Tibial nerve (tissue), 4 donors: ENCODE measurements around the gene ARCN1. TPM values are rescaled to one million over a fixed set of nuclear protein-coding genes. Genes with fewer than 3 reads are reported as not detected.

Experiments
- DNase-seq, 2 donors: peaks; one replicate each; pipeline ENCODE4 v3.0.0-alpha.2; 2019; ENCODE audit warnings: low spot score in 2 of 2
- H3K27ac ChIP-seq, 4 donors: fragments of 200-600 bp; sonication (generic) in 3 of 4; one replicate each; pipeline ENCODE4 v1.5.1; 2017 to 2019; ENCODE audit warnings: mild to moderate bottlenecking in 1 of 4
- H3K27me3 ChIP-seq, 2 donors: fragments of 200-600 bp; sonication (generic) in 1 of 2; one replicate each; pipeline versions ENCODE4 v1.5.1 to v1.6.0; 2017 to 2019
- H3K36me3 ChIP-seq, 3 donors: fragments of 200-600 bp; sonication (generic); one replicate each; pipeline ENCODE4 v1.5.1; 2018 to 2019
- H3K4me1 ChIP-seq, 4 donors: fragments of 200-600 bp; sonication (generic) in 3 of 4; one replicate each; pipeline ENCODE4 v1.5.1; 2017 to 2019
- H3K4me3 ChIP-seq, 4 donors: fragments of 200-600 bp; sonication (generic) in 3 of 4; one replicate each; pipeline ENCODE4 v1.5.1; 2017 to 2019; ENCODE audit warnings: mild to moderate bottlenecking in 1 of 4, moderate library complexity in 1 of 4
- H3K9me3 ChIP-seq, 4 donors: fragments of 200-600 bp; sonication (generic) in 3 of 4; one replicate each; pipeline ENCODE4 v1.5.1; 2017 to 2019
- EP300 ChIP-seq, 2 donors: sonication (generic); formaldehyde crosslinking; IDR thresholded peaks; one replicate each; pipeline ENCODE4 v1.6.1; 2017; ENCODE audit warnings: antibody characterized with exemption in 2 of 2, mild to moderate bottlenecking in 1 of 2
- POLR2A ChIP-seq, 2 donors: fragments of 450-650 bp; IDR thresholded peaks; one replicate each; pipeline ENCODE4 v1.6.1; 2017; ENCODE audit warnings: antibody characterized with exemption in 2 of 2, mild to moderate bottlenecking in 2 of 2, moderate library complexity in 2 of 2
- WGBS, 2 donors: methylation state at CpG; one replicate each; pipeline ENCODE4 v1.1.5; 2018; 5-methylcytosine and 5-hydroxymethylcytosine counted together
- small RNA-seq: library from RNA; depleted of rRNA; stranded (forward); fragments of <200 nt; gene quantifications from one replicate; pipeline ENCODE3, GENCODE V24; 2016
- total RNA-seq, 4 donors: library from RNA; depleted of rRNA; stranded (reverse); fragments of >200 nt; gene quantifications; one replicate each; pipeline ENCODE4 v1.1.0, GENCODE V29; 2016
- TF ChIP-seq, protein P1 (sequence below), 5 experiments: fragments of 200-600 bp in 3 of 5; fragments of 450-650 bp in 2 of 5; sonication (generic) in 3 of 5; IDR thresholded peaks; one replicate each; pipeline ENCODE4 v1.5.1; 2016 to 2019; ENCODE audit warnings: antibody characterized with exemption in 5 of 5, mild to moderate bottlenecking in 3 of 5, moderate library complexity in 2 of 5

The ARCN1 gene
- total RNA-seq, 4 donors from 2014 or later: 74.3 to 94.8 (median 88.5) TPM

DNA sequence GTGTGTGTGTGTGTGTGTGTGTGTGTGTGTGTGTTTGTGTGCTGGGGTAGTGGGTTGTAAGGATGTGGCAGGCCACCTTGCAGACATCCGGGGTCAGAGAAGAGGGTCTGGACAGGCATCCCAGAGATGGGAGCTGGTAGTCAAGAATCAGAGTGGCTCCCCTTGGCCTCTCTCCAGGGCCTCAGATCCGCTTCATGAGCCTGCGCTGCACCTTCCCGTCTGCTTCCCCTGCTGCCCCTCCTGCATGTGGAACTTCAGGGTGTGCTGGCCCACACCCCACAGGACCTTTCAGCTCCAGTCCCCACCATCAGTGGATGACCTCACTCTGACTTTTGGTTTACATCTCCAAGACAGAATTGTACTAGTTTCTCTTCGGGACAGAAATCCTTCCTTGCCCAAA, 76.1 kb downstream of the ARCN1 start:
- 60 to 76% methylated on average over 5 of the region's 5 CpGs for WGBS, 2 donors
- Histone ChIP-seq H3K4me1 (peaks cover 0 to 13% (median 0%) of the 10 kb centered on the region in 4 donors), H3K9me3 (no peaks in the 10 kb centered on the region), H3K4me3 (no peak overlapping the region), H3K36me3 (peaks cover 12 to 98% (median 15%) of the 10 kb centered on the region in 3 donors), H3K27ac (no peak overlapping the region), H3K27me3 (no peaks in the 10 kb centered on the region)
- TF ChIP-seq EP300 (IDR thresholded peaks at IDR 0.05) (no peak), POLR2A (IDR thresholded peaks at IDR 0.05) (no peak)
- TF ChIP-seq, protein P1, sequence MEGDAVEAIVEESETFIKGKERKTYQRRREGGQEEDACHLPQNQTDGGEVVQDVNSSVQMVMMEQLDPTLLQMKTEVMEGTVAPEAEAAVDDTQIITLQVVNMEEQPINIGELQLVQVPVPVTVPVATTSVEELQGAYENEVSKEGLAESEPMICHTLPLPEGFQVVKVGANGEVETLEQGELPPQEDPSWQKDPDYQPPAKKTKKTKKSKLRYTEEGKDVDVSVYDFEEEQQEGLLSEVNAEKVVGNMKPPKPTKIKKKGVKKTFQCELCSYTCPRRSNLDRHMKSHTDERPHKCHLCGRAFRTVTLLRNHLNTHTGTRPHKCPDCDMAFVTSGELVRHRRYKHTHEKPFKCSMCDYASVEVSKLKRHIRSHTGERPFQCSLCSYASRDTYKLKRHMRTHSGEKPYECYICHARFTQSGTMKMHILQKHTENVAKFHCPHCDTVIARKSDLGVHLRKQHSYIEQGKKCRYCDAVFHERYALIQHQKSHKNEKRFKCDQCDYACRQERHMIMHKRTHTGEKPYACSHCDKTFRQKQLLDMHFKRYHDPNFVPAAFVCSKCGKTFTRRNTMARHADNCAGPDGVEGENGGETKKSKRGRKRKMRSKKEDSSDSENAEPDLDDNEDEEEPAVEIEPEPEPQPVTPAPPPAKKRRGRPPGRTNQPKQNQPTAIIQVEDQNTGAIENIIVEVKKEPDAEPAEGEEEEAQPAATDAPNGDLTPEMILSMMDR (IDR thresholded peaks at IDR 0.05): no peak
- no peak for DNase-seq

DNA sequence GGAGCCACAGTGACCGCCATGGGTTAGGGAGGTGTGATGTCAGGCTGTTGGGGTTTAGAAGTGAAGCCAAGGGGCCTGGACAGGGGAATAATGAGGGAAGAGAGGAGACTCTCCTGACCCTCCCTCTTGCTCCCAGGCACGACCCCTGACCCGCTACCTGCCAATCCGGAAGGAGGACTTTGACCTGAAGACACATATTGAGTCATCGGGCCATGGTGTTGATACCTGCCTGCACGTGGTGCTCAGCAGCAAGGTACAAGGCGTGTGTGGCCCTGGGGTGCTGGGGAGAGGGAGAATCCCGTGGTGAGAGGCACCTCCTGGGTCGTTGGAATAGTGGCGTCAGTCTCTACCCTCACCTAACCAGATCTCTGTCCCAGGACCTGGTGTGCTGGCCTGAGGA, 77.7 kb downstream of the ARCN1 start:
- H3K36me3 ChIP-seq: peaks cover 8 to 96% (median 15%) of the 10 kb centered on the region in 3 donors
- 87 to 89% methylated on average over 10 of the region's 10 CpGs for WGBS, 2 donors
- peak in 1 of 2 donors; percentile 8 for DNase-seq

DNA sequence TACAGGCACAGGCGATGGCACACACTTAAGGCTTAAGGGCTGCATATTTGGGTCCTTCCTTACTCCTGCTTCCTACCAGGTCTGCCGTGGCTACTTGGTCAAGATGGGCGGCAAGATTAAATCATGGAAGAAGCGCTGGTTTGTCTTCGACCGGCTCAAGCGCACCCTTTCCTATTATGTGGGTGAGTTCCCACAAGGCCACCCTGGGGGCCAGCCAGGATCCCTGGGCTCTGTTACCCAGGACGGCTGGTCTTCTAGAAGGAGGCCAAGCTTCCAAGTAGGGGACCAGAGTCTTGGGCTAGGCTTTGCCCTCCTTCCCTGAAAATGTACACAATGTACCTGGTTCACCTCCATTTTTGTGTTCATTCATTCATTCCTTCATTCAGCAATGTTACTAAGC, 78.2 kb downstream of the ARCN1 start:
- no peaks in the 10 kb centered on the region for H3K27me3 ChIP-seq

More for the DNA sequence above, 77.7 kb downstream of the ARCN1 start:
- Histone ChIP-seq H3K4me3 (no peak overlapping the region), H3K4me1 (peaks cover 0 to 9% (median 0%) of the 10 kb centered on the region in 4 donors), H3K27me3 (no peaks in the 10 kb centered on the region), H3K27ac (no peak overlapping the region), H3K9me3 (no peaks in the 10 kb centered on the region)
- TF ChIP-seq, protein P1 (IDR thresholded peaks at IDR 0.05): no peak
- no peak for TF ChIP-seq EP300 (IDR thresholded peaks at IDR 0.05)

DNA sequence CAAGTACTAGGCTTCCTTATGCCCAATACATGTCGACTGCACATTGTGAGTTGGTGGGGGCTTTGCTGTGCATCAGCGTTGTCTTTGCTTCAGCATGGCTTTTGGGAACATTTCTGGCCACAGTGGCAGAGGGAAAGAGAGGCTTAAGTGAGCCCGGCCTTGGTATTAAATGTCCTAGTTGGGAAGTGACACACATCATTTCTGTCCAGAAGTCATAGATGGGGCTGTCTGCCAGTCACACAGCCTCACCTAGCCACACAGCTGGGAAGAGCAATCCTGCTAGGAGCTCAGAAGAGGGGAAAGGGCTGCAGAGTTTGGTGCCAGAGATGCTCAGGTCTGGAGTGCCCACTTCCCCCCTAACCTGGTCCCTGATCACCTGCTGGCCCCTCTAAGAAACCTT, 79.6 kb downstream of the ARCN1 start:
- DNase-seq: no peak
- H3K9me3 ChIP-seq: no peaks in the 10 kb centered on the region
- TF ChIP-seq POLR2A (IDR thresholded peaks at IDR 0.05) (no peak), EP300 (IDR thresholded peaks at IDR 0.05) (no peak)
- TF ChIP-seq, protein P1 (IDR thresholded peaks at IDR 0.05): no peak
- H3K36me3 ChIP-seq: peaks cover 8 to 98% (median 24%) of the 10 kb centered on the region in 3 donors
- WGBS, 2 donors: 83 to 86% methylated on average over 3 of the region's 3 CpGs
- no peaks in the 10 kb centered on the region for H3K4me1 ChIP-seq
- H3K4me3 ChIP-seq: no peak overlapping the region
- no peak overlapping the region for H3K27ac ChIP-seq
- no peaks in the 10 kb centered on the region for H3K27me3 ChIP-seq

More for the DNA sequence above, 78.2 kb downstream of the ARCN1 start:
- DNase-seq: no peak
- TF ChIP-seq EP300 (IDR thresholded peaks at IDR 0.05) (no peak), POLR2A (IDR thresholded peaks at IDR 0.05) (no peak)
- TF ChIP-seq, protein P1 (IDR thresholded peaks at IDR 0.05): no peak
- peaks cover 0 to 4% (median 0%) of the 10 kb centered on the region in 4 donors for H3K4me1 ChIP-seq
- no peak overlapping the region for H3K27ac ChIP-seq
- H3K4me3 ChIP-seq: no peak overlapping the region
- peaks cover 8 to 96% (median 16%) of the 10 kb centered on the region in 3 donors for H3K36me3 ChIP-seq
- H3K9me3 ChIP-seq: no peaks in the 10 kb centered on the region
- 89 to 94% methylated on average over 6 to 8 of the region's 8 CpGs for WGBS, 2 donors

Small RNA genes within 50 kb of the gene (small RNA-seq; reads per million reads assigned to genes)
- gene RNU6-1157P: not detected

Other genes starting within 250 kb of the ARCN1 start
- 1 to 10 TPM in 1 of 4 donors, not detected in 3; 1.1 TPM for gene CD3D, start 229.7 kb upstream of the ARCN1 start, total RNA-seq
- gene CD3G, start 228.1 kb upstream of the ARCN1 start, total RNA-seq: 1 to 10 TPM in 2 of 4 donors, under 1 TPM in 1, not detected in 1; 0.44 to 1.5 (median 1.4) TPM
- gene UBE4A, start 212.8 kb upstream of the ARCN1 start, total RNA-seq: 10 to 100 TPM; 38.4 to 48.5 (median 41.4) TPM
- gene ATP5MG, start 170.8 kb upstream of the ARCN1 start, total RNA-seq: 10 to 100 TPM; 22.4 to 51.5 (median 34.4) TPM
- gene KMT2A, start 135.9 kb upstream of the ARCN1 start, total RNA-seq: 100 to 1,000 TPM in 1 of 4 donors, 10 to 100 TPM in 3; 78.6 to 101 (median 86.8) TPM
- 1 to 10 TPM; 2.7 to 9.0 (median 5.1) TPM for gene TTC36, start 44.9 kb upstream of the ARCN1 start, total RNA-seq
- gene TMEM25, start 41.2 kb upstream of the ARCN1 start, total RNA-seq: 10 to 100 TPM; 12.6 to 25.6 (median 20.7) TPM
- 10 to 100 TPM; 30.3 to 44.4 (median 35.4) TPM for gene IFT46, start 6.5 kb upstream of the ARCN1 start, total RNA-seq
- 100 to 1,000 TPM; 299 to 365 (median 323) TPM for gene PHLDB1, start 35.2 kb downstream of the ARCN1 start, total RNA-seq
- not detected for gene TREH, start 107.2 kb downstream of the ARCN1 start, total RNA-seq
- gene DDX6, start 218.8 kb downstream of the ARCN1 start, total RNA-seq: 100 to 1,000 TPM in 3 of 4 donors, 10 to 100 TPM in 1; 75.6 to 108 (median 107) TPM